Osteoblast (primary cell): ENCODE results near the gene DEFB108B. TPM values are rescaled to one million over a fixed set of nuclear protein-coding genes. Genes with fewer than 3 reads are reported as not detected.
"Not testable (repeated sequence)": the region's sequence is repeated elsewhere in the genome, so short reads cannot be mapped to it uniquely, and the experiment has no call there.

Experiments
- DNase-seq: peaks from one replicate; pipeline ENCODE4 v3.0.0; 2011; ENCODE audit warnings: low spot score, mixed read lengths; ENCODE audit not compliant: insufficient read length; ENCODE audit errors: missing footprints
- H2AFZ ChIP-seq: 2 replicates; pipeline ENCODE4 v1.6.0; 2011; ENCODE audit warnings: mild to moderate bottlenecking, low read length
- H3K27ac ChIP-seq: 2 replicates; pipeline ENCODE4 v1.5.1; 2011; ENCODE audit warnings: mild to moderate bottlenecking, low read depth, low read length, moderate library complexity
- H3K27me3 ChIP-seq: 2 replicates; pipeline ENCODE4 v1.6.0; 2012; ENCODE audit warnings: mild to moderate bottlenecking, control low read depth, inconsistent platforms, low read length, moderate library complexity; ENCODE audit not compliant: insufficient read depth
- H3K36me3 ChIP-seq: 2 replicates; pipeline ENCODE4 v1.5.1; 2011; ENCODE audit warnings: mild to moderate bottlenecking, low read length, control low read depth, moderate library complexity; ENCODE audit not compliant: insufficient read depth
- H3K4me1 ChIP-seq: 2 replicates; pipeline ENCODE4 v1.5.1; 2011; ENCODE audit warnings: mild to moderate bottlenecking, low read length, control low read depth, moderate library complexity; ENCODE audit not compliant: insufficient read depth
- H3K4me2 ChIP-seq: 2 replicates; pipeline ENCODE4 v1.6.0; 2011; ENCODE audit warnings: mild to moderate bottlenecking, low read length; ENCODE audit not compliant: insufficient read depth
- H3K4me3 ChIP-seq: fragments of 200-600 bp; sonication (generic); 3 replicates; pipeline ENCODE4 v1.5.1; 2012; ENCODE audit warnings: mild to moderate bottlenecking, low read length, inconsistent platforms; ENCODE audit not compliant: insufficient read depth
- H3K79me2 ChIP-seq: 2 replicates; pipeline ENCODE4 v1.6.0; 2012; ENCODE audit warnings: mild to moderate bottlenecking, low read length, control low read depth, inconsistent platforms; ENCODE audit not compliant: insufficient read depth
- H3K9me3 ChIP-seq: 2 replicates; pipeline ENCODE4 v1.5.1; 2011; ENCODE audit warnings: low read depth, low read length, control low read depth
- H4K20me1 ChIP-seq: 2 replicates; pipeline ENCODE4 v1.6.0; 2012; ENCODE audit warnings: mild to moderate bottlenecking, low read length, control low read depth; ENCODE audit not compliant: insufficient read depth
- CTCF ChIP-seq: IDR thresholded peaks from 2 replicates; pipeline ENCODE4 v1.5.1; 2011; ENCODE audit warnings: mild to moderate bottlenecking, low read depth, low read length, moderate library complexity; ENCODE audit errors: extremely low read depth
- total RNA-seq: library from RNA; depleted of rRNA; stranded (reverse); fragments of >200 nt; gene quantifications from 2 replicates; pipeline ENCODE4 v1.2.3, GENCODE V29; 2012

The DEFB108B gene
- total RNA-seq, 1 donor = not detected

- not testable (repeated sequence) for H3K9me3 ChIP-seq, H3K27ac ChIP-seq, H3K4me2 ChIP-seq, H3K27me3 ChIP-seq, H2AFZ ChIP-seq, DNase-seq, H3K79me2 ChIP-seq, H3K4me3 ChIP-seq, H4K20me1 ChIP-seq, H3K36me3 ChIP-seq
- TF ChIP-seq CTCF = peak; percentile 45
- H3K4me1 ChIP-seq = peaks cover 25% of the 10 kb centered on the region
Observed at GRCh38 chr11:71792621-71793235, 40.3 kb upstream of the DEFB108B start.

- H3K27me3 ChIP-seq, H3K9me3 ChIP-seq, H3K4me3 ChIP-seq, H3K36me3 ChIP-seq, H4K20me1 ChIP-seq, H3K79me2 ChIP-seq, H3K4me2 ChIP-seq, H2AFZ ChIP-seq: not testable (repeated sequence)
- Histone ChIP-seq H3K27ac (peak overlapping the region; percentile 58), H3K4me1 (peaks cover 11% of the 10 kb centered on the region)
- peak; percentile 72 for DNase-seq
Observed at GRCh38 chr11:71794386-71795040, 38.5 kb upstream of the DEFB108B start.

- not testable (repeated sequence) for H3K27ac ChIP-seq, DNase-seq
Observed at GRCh38 chr11:71795236-71795635, 37.8 kb upstream of the DEFB108B start.

GRCh38 chr11:71796016-71796415 is 37.0 kb upstream of the DEFB108B start:
- not testable (repeated sequence) for H3K27me3 ChIP-seq, H3K36me3 ChIP-seq, H3K79me2 ChIP-seq, H3K4me2 ChIP-seq, DNase-seq, H3K9me3 ChIP-seq, H3K27ac ChIP-seq, H4K20me1 ChIP-seq, H3K4me1 ChIP-seq, H2AFZ ChIP-seq, H3K4me3 ChIP-seq

More at GRCh38 chr11:71795236-71795635, 37.8 kb upstream of the DEFB108B start:
- not testable (repeated sequence) for H3K4me2 ChIP-seq, H4K20me1 ChIP-seq, H2AFZ ChIP-seq, H3K27me3 ChIP-seq, H3K9me3 ChIP-seq, H3K4me3 ChIP-seq, H3K36me3 ChIP-seq, H3K4me1 ChIP-seq, H3K79me2 ChIP-seq

- H3K9me3 ChIP-seq = not testable (repeated sequence)
Observed at GRCh38 chr11:71796781-71797180, 36.2 kb upstream of the DEFB108B start.

GRCh38 chr11:71799556-71800128 is 33.4 kb upstream of the DEFB108B start:
- not testable (repeated sequence) for H3K36me3 ChIP-seq, H3K4me3 ChIP-seq, H3K4me1 ChIP-seq, DNase-seq, H3K27me3 ChIP-seq, H3K9me3 ChIP-seq, H3K79me2 ChIP-seq, H4K20me1 ChIP-seq, H3K27ac ChIP-seq, H2AFZ ChIP-seq, H3K4me2 ChIP-seq

More at GRCh38 chr11:71796781-71797180, 36.2 kb upstream of the DEFB108B start:
- not testable (repeated sequence) for H3K27ac ChIP-seq, H3K4me1 ChIP-seq, H3K4me3 ChIP-seq, H2AFZ ChIP-seq, H4K20me1 ChIP-seq, H3K27me3 ChIP-seq, H3K36me3 ChIP-seq, H3K79me2 ChIP-seq, H3K4me2 ChIP-seq, DNase-seq
